HTR-8/SVneo (cell line): ENCODE measurements around the gene ZNF189.

Source experiments
- DNase-seq: peaks from one replicate; pipeline ENCODE4 v3.0.0; 2011; ENCODE audit warnings: low spot score, mixed read lengths; ENCODE audit not compliant: insufficient read length
- FAIRE-seq: peaks from 2 replicates; lab custom pipeline; 2011; peaks lifted over from hg19 to GRCh38; lab: Jason Lieb, UNC

ZNF189 gene

GRCh38 chr9:101417389-101417788 lies 18.7 kb downstream of the ZNF189 start:
- FAIRE-seq (no peak), DNase-seq (no peak)

- no peak for DNase-seq
- no peak for FAIRE-seq
Observed at GRCh38 chr9:101417977-101418376, 19.3 kb downstream of the ZNF189 start.

GRCh38 chr9:101418518-101419430 lies 20.1 kb downstream of the ZNF189 start:
- no peak for FAIRE-seq
- no peak for DNase-seq

GRCh38 chr9:101419863-101420262 lies 21.2 kb downstream of the ZNF189 start:
- FAIRE-seq (no peak), DNase-seq (no peak)

- no peak for DNase-seq
- FAIRE-seq: no peak
Observed at GRCh38 chr9:101421653-101422065, 23.0 kb downstream of the ZNF189 start.

GRCh38 chr9:101427358-101427757 lies 28.7 kb downstream of the ZNF189 start:
- DNase-seq (no peak), FAIRE-seq (no peak)

GRCh38 chr9:101427957-101428655 lies 29.5 kb downstream of the ZNF189 start:
- FAIRE-seq (no peak), DNase-seq (no peak)

GRCh38 chr9:101428909-101429308 lies 30.3 kb downstream of the ZNF189 start:
- DNase-seq (no peak), FAIRE-seq (no peak)

- FAIRE-seq: no peak
Observed at GRCh38 chr9:101429736-101430135, 31.1 kb downstream of the ZNF189 start.

GRCh38 chr9:101432171-101432570 lies 33.5 kb downstream of the ZNF189 start:
- DNase-seq (no peak), FAIRE-seq (no peak)

More at GRCh38 chr9:101429736-101430135, 31.1 kb downstream of the ZNF189 start:
- DNase-seq: no peak

- FAIRE-seq (no peak), DNase-seq (no peak)
Observed at GRCh38 chr9:101432740-101433139, 34.1 kb downstream of the ZNF189 start.

GRCh38 chr9:101433229-101433628 lies 34.6 kb downstream of the ZNF189 start:
- FAIRE-seq: no peak
- no peak for DNase-seq

- DNase-seq (no peak), FAIRE-seq (no peak)
Observed at GRCh38 chr9:101434998-101435397, 36.3 kb downstream of the ZNF189 start.

GRCh38 chr9:101435601-101436079 lies 37.0 kb downstream of the ZNF189 start, which contains the start of gene ALDOB:
Gene ALDOB (minus strand): TSS chr9:101435774. CDS start chr9:101430887, 4,887 bp downstream.
- FAIRE-seq: no peak
- DNase-seq: no peak

GRCh38 chr9:101437806-101438232 lies 39.2 kb downstream of the ZNF189 start:
- no peak for FAIRE-seq
- DNase-seq: no peak

GRCh38 chr9:101438523-101438922 lies 39.9 kb downstream of the ZNF189 start:
- no peak for FAIRE-seq
- no peak for DNase-seq

GRCh38 chr9:101440714-101441230 lies 42.1 kb downstream of the ZNF189 start:
- FAIRE-seq (no peak), DNase-seq (no peak)

- FAIRE-seq (no peak), DNase-seq (no peak)
Observed at GRCh38 chr9:101442318-101442717, 43.7 kb downstream of the ZNF189 start.

GRCh38 chr9:101442736-101443135 lies 44.1 kb downstream of the ZNF189 start:
- FAIRE-seq (no peak), DNase-seq (no peak)

- DNase-seq (no peak), FAIRE-seq (no peak)
Observed at GRCh38 chr9:101443364-101443771, 44.7 kb downstream of the ZNF189 start.
